ENCODE data around the gene PHACTR3. TPM values are rescaled to one million over a fixed set of nuclear protein-coding genes. Genes with fewer than 3 reads are reported as not detected.

PHACTR3 gene
- total RNA-seq, 1 experiment from 2014 or later = 30.6 TPM

GRCh38 chr20:59692139-59692538 is 87.8 kb downstream of the PHACTR3 start:
- DNase-seq = no peak
- H3K4me2 ChIP-seq (ENCODE audit: low read length) = no peak overlapping the region
- POLR2A ChIA-PET (ENCODE audit: unreplicated experiment) = no interaction called here
- no peaks in the 10 kb centered on the region for H3K9me3 ChIP-seq (ENCODE audit: low read length)
- peaks cover 91% of the 10 kb centered on the region for H3K27me3 ChIP-seq (ENCODE audit: low read length)
- H3K9ac ChIP-seq (ENCODE audit: low read length) = no peak overlapping the region
- no peaks in the 10 kb centered on the region for H3F3A ChIP-seq (ENCODE audit: low read length, unreplicated experiment)
- no peak overlapping the region for H2AFZ ChIP-seq (ENCODE audit: low read length)
- intact Hi-C loops (cut with micrococcal nuclease) = no loop called here
- CTCF ChIA-PET = no interaction called here
- no TSS peak for BruUV-seq (replicated peaks)
- no peaks in the 10 kb centered on the region for H3K79me2 ChIP-seq (ENCODE audit: low read length)
- no peak overlapping the region for H3K4me3 ChIP-seq (ENCODE audit: low read length)
- H3K27ac ChIP-seq (ENCODE audit: low read length) = no peak overlapping the region
- H4K20me1 ChIP-seq (ENCODE audit: low read length) = no peaks in the 10 kb centered on the region
- no peaks in the 10 kb centered on the region for H3K36me3 ChIP-seq (ENCODE audit: low read depth, low read length)
- H3K4me1 ChIP-seq (ENCODE audit: insufficient read depth, low read length) = no peaks in the 10 kb centered on the region
- no peak for ATAC-seq
- no peaks in the 10 kb centered on the region for H3K9me2 ChIP-seq (replicated peaks; ENCODE audit: low read length)
- no peak for TF ChIP-seq EZH2 (IDR thresholded peaks at IDR 0.05; ENCODE audit: low read length, unreplicated experiment)
- TF ChIP-seq, protein P1, sequence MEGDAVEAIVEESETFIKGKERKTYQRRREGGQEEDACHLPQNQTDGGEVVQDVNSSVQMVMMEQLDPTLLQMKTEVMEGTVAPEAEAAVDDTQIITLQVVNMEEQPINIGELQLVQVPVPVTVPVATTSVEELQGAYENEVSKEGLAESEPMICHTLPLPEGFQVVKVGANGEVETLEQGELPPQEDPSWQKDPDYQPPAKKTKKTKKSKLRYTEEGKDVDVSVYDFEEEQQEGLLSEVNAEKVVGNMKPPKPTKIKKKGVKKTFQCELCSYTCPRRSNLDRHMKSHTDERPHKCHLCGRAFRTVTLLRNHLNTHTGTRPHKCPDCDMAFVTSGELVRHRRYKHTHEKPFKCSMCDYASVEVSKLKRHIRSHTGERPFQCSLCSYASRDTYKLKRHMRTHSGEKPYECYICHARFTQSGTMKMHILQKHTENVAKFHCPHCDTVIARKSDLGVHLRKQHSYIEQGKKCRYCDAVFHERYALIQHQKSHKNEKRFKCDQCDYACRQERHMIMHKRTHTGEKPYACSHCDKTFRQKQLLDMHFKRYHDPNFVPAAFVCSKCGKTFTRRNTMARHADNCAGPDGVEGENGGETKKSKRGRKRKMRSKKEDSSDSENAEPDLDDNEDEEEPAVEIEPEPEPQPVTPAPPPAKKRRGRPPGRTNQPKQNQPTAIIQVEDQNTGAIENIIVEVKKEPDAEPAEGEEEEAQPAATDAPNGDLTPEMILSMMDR (conservative IDR thresholded peaks at IDR 0.05; ENCODE audit: low read depth, low read length) = no peak
- no peak for TF ChIP-seq EZH2phosphoT487 (IDR thresholded peaks at IDR 0.05; ENCODE audit: borderline replicate concordance, low read length)

GRCh38 chr20:59693587-59693986 is 89.2 kb downstream of the PHACTR3 start:
- Histone ChIP-seq H3K9me2 (replicated peaks; ENCODE audit: low read length) (no peaks in the 10 kb centered on the region), H3K4me3 (ENCODE audit: low read length) (no peak overlapping the region), H4K20me1 (ENCODE audit: low read length) (no peaks in the 10 kb centered on the region), H3K79me2 (ENCODE audit: low read length) (no peaks in the 10 kb centered on the region), H3K4me2 (ENCODE audit: low read length) (no peak overlapping the region), H2AFZ (ENCODE audit: low read length) (no peak overlapping the region), H3K9me3 (ENCODE audit: low read length) (no peaks in the 10 kb centered on the region), H3K9ac (ENCODE audit: low read length) (no peak overlapping the region), H3K27ac (ENCODE audit: low read length) (no peak overlapping the region), H3F3A (ENCODE audit: low read length, unreplicated experiment) (no peaks in the 10 kb centered on the region), H3K4me1 (ENCODE audit: insufficient read depth, low read length) (no peaks in the 10 kb centered on the region), H3K27me3 (ENCODE audit: low read length) (peaks cover 82% of the 10 kb centered on the region), H3K36me3 (ENCODE audit: low read depth, low read length) (no peaks in the 10 kb centered on the region)
- ATAC-seq (no peak), DNase-seq (no peak)
- TF ChIP-seq, protein P1 (conservative IDR thresholded peaks at IDR 0.05; ENCODE audit: low read depth, low read length) = no peak
- TF ChIP-seq EZH2phosphoT487 (IDR thresholded peaks at IDR 0.05; ENCODE audit: borderline replicate concordance, low read length) (no peak), EZH2 (IDR thresholded peaks at IDR 0.05; ENCODE audit: low read length, unreplicated experiment) (no peak)
- ChIA-PET POLR2A (ENCODE audit: unreplicated experiment) (no interaction called here), CTCF (no interaction called here)
- BruUV-seq (replicated peaks) = no TSS peak
- intact Hi-C loops (cut with micrococcal nuclease) = no loop called here

DNA sequence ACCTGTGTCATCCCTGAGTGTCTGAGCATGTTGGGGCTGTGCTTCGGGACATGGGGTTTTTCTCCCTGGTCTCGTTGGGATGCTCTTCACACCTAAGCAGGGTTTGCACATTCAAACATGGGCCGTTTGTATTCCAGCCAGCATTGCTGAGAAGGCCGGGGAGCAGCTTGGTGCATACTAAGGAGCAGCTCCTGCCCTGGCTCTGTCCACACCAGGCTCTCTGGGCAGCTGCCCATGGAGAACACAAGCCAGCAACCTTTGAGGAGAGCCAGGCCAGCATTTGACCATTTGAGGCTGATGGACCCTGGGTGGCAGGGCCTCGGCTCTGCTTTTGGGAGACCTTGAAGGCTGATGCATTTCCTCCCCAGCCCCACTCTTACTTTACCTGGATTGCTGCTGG is 92.1 kb downstream of the PHACTR3 start:
- DNase-seq = no peak
- Histone ChIP-seq H3K4me1 (ENCODE audit: insufficient read depth, low read length) (no peaks in the 10 kb centered on the region), H3K27me3 (ENCODE audit: low read length) (peaks cover 76% of the 10 kb centered on the region), H3F3A (ENCODE audit: low read length, unreplicated experiment) (no peaks in the 10 kb centered on the region), H3K36me3 (ENCODE audit: low read depth, low read length) (no peaks in the 10 kb centered on the region), H2AFZ (ENCODE audit: low read length) (no peak overlapping the region), H3K4me3 (ENCODE audit: low read length) (no peak overlapping the region), H3K79me2 (ENCODE audit: low read length) (no peaks in the 10 kb centered on the region), H4K20me1 (ENCODE audit: low read length) (no peaks in the 10 kb centered on the region), H3K27ac (ENCODE audit: low read length) (no peak overlapping the region), H3K9me2 (replicated peaks; ENCODE audit: low read length) (no peaks in the 10 kb centered on the region), H3K9me3 (ENCODE audit: low read length) (no peaks in the 10 kb centered on the region), H3K4me2 (ENCODE audit: low read length) (no peak overlapping the region), H3K9ac (ENCODE audit: low read length) (no peak overlapping the region)
- intact Hi-C loops (cut with micrococcal nuclease) = no loop called here
- no TSS peak for BruUV-seq (replicated peaks)
- no peak for TF ChIP-seq EZH2phosphoT487 (IDR thresholded peaks at IDR 0.05; ENCODE audit: borderline replicate concordance, low read length)
- TF ChIP-seq, protein P1 (conservative IDR thresholded peaks at IDR 0.05; ENCODE audit: low read depth, low read length) = no peak
- TF ChIP-seq EZH2 (IDR thresholded peaks at IDR 0.05; ENCODE audit: low read length, unreplicated experiment) = no peak
- CTCF ChIA-PET = no interaction called here
- POLR2A ChIA-PET (ENCODE audit: unreplicated experiment) = no interaction called here
- no peak for ATAC-seq
